HG03432 (cell line): ENCODE measurements around the gene SEZ6L2.
"Not testable (repeated sequence)": the region's sequence is repeated elsewhere in the genome, so short reads cannot be mapped to it uniquely, and the experiment has no call there.

ENCODE experiments used
- ATAC-seq: cut with Tn5 transposase; IDR thresholded peaks from one replicate; pipeline ENCODE4 v1.9.1; 2021; ENCODE audit warnings: mild to moderate bottlenecking, moderate library complexity; ENCODE audit not compliant: unreplicated experiment

The SEZ6L2 gene

DNA sequence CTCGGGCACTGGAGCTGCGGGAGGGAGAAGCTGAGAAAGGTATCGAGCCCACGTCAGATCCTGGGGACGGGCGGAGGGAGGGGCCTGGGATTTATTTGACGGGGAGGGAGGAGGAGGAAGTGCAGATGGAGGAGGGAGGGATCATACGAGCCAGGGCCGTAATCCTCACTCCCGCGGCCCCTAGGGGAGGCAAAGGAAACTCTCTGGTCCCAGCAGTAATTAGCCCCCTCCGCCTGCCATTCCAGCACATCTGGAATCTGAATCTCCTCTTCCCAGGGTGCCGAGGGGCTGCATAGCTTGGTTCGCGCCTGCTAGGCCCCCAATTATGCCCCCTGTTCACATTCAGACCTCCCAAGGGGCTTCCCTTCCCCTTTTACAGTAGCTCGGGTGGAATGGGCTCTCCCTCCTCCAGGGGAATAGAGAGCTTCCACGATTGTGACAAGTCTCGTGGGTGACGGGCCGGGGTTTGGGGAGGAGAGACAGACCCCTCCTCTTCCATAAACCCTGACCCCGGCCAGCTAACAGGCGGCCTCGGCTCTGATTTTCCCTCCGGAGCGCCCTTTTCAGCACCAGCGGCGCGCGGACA lies at the start of gene SEZ6L2:
Gene SEZ6L2, minus strand, starts transcription at position 35 of the 586 bp plus-strand sequence. CDS start 531 bp downstream, outside the sequence.
- no peak for ATAC-seq

DNA sequence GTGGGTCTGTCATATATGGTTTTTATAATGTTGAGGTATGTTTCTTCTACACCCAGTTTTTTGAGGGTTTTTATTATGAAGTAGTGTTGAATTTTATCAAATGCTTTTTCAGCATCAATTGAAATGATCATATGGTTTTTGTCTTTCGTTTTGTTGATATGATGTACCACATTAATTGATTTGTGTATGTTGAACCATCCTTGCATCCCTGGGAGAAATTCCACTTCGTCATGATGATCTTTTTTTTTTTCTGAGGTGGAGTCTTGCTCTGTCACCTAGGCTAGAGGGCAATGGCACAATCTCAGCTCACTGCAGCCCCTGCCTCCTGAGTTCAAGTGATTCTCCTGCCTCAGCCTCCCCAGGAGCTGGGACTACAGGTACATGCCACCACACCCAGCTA lies 48.5 kb upstream of the SEZ6L2 start:
- ATAC-seq: no peak

DNA sequence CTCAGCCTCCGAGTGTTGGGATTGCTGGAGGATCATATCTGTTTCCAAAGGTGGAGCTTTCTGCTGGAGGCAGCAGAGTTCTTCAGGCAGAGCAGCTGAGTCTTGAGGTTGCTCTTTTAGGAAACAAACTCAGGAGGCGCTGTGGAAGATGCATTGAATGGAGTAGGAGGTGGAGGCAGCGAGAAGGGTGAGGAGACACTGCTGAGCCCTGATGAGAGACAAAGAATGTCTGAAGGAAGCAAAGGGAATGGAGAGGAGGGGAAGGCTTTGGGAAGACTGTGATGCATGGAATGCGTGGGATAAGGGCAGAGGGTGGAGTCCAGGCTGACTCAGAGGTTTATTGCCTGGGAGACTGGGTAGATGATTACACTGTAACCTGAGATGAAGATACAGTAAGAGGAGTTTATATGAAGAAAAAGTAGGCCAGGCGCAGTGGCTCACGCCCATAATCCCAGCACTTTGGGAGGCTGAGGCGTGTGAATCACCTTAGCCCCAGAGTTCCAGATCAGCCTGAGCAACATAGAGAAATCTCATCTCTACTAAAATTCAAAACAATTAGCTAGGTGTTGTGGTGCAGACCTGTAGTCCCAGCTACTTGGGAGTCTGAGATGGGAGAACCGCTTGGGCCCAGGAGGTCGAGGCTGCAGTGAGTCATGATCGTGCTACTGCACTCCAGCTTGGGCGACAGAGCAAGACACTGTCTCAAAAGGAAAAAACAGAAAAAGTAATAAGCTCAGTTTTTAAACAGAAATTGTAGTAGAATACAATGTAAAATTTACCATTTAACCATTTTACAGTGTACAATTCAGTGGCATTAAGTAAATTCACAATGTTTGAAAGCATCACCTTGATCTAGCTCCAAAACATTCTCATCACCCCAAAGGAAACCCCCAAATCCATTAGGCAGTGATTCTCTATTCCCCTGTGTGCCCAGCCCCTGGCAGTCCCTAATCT lies 44.8 kb upstream of the SEZ6L2 start:
- no peak for ATAC-seq

DNA sequence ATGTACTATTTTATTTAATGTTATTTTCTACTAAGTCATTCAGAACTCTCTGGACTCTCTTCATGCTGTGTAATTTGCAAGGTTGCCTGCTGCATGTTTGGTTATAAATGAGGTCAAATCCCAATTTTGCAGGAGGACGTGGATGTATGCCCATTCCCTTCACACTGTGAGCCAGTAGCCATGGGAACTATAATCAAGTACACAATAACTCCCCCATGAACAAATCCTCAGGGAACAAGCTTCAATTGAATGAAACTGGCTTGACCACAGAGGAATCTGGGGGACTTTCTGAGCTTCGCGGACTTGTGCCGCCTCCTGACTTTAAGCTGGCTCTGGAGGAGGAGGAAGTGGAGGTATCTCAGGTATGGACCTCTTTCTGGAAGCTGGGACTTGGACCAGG lies 41.3 kb upstream of the SEZ6L2 start:
- ATAC-seq: no peak

DNA sequence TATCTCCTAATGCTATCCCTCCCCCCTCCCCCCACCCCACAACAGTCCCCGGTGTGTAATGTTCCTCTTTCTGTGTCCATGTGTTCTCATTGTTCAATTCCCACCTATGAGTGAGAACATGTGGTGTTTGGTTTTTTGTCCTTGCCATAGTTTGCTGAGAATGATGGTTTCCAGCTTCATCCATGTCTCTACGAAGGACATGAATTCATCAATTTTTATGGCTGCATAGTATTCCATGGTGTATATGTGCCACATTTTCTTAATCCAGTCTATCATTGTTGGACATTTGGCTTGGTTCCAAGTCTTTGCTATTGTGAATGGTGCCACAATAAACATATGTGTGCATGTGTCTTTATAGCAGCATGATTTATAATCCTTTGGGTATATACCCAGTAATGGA lies 32.4 kb upstream of the SEZ6L2 start:
- ATAC-seq: not testable (repeated sequence)

DNA sequence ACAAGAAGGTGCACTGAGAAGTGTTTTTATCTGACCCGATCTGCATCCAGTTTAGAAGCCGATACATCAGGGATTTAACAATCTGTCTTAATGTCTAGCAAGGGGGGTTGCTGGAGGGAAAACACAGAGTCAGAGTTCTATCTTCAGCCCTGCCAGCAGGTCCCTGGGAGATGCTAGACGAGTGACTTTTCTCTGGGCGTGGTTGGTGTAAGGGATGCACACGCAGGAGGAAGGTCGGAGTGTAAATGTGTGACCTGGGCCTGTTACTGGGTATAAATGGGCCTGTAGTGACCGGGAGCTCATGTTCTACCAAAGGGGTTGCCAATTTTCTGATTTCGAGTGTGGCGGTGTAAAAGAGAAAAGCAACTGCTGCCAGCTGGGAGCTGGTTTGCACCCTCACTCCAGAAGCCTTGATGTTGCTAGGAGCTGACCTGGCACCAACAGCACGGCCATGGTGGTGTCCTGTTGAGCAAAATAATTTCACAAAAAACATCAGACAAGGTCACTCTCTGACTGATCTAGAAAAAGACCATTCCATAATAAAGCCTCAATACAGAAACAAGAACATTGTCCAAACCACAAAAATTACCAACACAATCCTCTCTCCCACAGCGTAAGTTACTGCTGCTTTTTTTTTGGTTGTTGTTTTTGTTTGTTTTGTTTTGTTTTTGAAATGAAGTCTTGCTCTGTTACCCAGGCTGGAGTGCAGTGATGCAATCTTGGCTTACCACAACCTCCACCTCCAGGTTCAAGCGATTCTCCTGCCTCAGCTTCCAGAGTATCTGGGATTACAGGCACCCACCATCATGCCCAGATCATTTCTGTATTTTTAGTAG lies 27.9 kb upstream of the SEZ6L2 start:
- ATAC-seq: no peak

DNA sequence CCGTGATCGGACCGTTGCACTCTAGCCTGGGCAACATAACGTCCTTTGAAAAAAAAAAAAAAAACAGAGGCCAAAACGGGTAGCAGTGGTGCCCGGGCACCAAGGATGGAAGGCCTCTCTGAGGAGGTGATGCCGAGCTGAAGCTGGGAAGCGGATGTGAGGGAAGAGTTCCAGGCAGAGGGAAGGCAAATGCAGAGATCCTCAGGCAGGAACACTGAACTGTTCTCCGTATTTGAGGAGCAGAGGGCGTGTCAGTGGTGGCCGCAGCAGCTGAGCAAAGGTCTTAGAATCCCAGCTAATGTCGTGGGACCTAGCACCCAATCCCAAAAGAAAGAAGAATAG lies 27.3 kb upstream of the SEZ6L2 start:
- no peak for ATAC-seq

DNA sequence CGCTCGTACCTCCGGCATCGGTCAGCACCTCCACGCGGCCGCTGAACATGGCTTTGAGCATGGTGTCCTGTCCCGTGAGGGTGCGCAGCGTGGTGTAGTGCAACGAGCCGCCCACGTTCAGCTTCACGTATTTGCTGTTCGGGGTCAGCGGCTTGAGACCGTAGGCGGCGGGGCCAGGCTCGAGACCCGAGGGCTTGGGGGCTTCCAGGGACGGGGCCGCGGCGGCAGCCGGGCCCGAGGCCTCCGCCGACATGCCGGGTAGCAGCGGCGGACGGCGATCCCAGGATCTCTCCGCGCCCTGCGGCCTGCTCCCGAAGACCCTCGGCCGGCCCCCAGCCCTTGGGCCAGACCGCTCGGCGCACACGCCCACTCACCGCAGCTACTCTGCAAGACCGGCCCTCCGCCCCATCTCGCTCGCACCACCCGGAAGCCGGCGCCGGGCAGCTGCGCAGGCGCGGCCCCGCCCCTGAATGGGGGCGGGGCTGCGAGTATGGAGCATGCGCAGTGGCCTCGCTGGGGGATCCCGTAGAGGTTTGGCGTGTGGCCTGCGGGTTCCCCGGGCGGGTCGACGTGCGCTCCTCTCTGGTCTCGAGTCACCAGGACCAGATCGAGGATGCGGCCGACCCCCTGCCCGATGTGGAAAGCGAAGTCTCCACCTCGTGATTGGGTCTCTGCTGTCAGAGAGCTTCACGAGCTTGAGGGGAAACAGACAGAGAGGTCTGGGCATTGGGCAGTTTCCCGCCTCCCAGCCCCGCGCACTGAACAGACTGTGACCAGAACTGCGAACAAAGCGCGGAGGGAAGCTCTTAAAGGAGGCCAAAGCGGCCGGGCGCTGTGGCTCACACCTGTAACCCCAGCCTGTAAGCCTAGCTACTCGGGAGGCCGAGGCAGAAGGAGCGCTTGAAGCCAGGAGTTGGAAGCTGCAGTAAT lies 26.7 kb upstream of the SEZ6L2 start, which contains the start of gene KCTD13:
Gene KCTD13, minus strand, starts transcription at position 446 of the 930 bp plus-strand sequence. Its CDS starts 193 bp downstream, at position 253.
- peak; percentile 90 for ATAC-seq

DNA sequence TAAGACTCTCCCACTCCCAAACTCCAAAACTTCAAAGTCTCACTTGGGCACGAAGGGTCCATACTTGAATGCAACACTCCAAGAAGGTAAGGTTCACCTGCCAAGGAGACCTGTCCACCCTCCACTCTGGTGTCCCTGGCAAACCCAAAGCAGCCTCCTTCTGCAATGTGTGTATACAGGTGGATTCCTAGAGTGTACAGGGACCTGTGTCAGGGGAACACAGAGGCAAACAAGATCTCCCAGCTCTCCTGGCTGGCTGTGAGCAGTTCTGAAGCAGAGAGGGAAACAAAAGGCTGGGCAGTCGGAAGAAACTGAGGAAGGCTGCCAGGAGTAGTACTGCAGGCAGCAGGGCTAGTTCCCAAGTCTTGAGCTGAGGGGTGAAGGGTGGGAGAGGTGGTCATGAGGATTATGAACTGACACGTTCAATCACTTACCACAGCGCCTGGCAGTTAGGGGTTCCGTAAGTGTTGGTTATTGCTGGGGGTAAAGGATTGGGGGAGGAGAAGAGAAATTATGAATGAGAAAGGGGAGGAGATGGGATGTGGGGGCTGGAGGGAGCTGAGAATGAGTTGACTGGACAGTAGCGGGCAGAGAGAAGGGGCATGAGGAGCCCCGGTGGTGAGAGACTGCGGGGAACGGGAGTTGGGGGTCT lies 25.9 kb upstream of the SEZ6L2 start:
- no peak for ATAC-seq

DNA sequence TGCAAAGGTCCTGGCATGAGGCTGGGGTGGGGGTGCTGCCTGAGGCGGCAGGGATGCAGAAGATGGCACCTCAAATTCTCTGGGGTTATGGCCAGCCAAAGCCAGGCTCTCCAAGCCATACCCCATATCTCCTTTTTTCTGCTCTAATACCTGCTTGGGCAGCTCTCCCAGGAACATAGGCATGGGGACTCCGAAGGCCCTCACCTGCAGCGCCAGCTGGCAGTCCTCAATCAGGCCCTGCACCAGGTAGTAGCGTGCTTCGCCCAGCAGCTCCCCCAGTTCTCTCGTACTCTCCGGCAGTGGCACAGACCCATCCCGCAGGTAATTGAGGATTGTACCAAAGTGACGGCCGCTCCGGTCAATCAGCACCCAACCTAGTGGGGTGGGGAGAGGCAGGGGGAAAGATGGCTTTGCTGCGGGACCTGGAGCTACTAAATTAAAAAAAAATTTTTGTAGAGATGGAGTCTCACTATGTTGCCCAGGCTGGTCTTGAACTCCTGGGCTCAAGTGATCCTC lies 23.7 kb upstream of the SEZ6L2 start:
- no peak for ATAC-seq

DNA sequence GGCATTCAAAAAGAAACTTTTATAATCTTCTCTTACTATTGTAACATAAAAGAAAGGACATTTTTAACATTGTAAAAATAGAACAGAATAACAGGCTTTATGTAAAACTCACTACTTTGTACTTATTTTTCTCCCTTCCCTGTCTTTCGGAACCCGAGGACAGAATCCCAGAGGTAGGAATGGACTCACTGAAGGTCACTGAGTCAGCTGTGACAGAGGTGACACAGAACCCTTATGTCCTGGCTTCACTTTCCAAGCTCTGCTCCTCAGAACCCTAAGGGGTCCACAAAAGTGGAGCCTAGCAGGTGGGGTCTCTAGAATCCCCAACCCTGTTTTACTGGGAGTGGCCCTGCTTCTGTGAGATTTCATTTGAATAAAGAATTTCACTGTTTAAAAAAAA lies 23.0 kb upstream of the SEZ6L2 start:
- ATAC-seq: no peak

DNA sequence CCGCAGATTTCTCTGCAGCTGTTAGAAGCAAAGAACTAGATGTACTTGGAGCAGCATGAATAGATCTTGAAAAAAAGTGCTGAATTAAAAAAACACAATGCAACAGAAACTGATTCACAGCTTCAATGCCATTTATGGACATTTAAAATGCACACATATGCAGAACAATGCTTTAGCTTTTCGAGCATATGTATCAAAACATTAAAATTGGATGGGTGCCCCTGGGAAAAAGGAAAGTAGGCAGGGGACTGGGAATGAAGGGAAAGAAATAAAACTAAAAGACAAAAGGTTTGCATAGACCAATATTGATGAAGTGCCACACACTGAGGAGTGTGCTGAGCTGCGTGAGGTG lies 21.7 kb upstream of the SEZ6L2 start:
- ATAC-seq: no peak

DNA sequence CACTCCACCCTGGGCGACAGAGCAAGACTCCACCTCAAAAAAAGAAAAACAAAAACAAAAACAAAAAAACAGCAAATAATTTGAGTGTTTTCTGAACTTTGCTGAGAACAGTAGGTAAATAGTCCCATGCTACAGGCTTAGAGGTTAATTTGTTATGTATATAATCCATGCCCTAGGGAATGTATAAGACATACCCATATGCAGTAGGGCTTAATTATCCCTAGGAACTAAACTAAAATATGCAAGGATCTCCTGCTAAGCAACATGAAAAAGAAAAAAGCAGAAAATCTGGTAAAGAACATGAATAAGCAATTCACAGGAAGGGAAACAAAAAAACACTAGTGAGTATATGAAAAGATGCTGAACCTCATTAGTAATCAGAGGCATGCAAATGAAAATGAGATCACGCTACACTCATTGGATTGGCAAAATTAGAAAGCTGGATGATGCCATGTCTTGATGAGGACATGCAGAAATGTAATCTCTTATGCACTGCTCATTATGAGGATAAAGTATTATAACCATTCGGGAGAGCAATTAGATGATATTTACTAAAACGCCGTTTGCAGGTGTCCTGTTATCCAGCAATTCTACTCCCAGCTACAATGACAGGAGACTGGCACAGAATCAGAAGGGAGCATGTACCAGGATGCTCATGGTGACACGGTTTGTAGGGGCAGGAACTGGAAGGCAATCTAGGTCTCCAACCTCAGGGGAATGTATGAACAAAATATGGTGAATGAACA lies 21.1 kb upstream of the SEZ6L2 start:
- ATAC-seq: no peak

DNA sequence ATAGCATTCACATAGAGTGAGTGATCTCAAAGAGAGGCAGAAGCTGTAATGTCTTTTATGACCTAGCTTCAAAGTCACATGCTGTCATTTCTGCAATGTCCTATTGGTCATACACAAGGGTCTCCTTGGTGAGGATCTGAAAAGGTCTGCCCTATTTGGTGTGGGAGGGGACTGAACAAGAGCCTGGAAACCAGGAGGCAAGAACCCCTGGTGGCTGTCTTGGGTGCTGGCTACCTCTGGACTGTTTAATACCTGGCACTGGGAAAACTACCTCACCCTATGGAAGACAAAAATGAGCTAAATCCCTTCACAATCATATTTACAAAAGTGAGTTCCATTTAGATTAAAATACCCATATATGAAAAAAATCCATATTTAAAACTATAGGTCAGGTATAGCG lies 17.6 kb upstream of the SEZ6L2 start:
- ATAC-seq: no peak

DNA sequence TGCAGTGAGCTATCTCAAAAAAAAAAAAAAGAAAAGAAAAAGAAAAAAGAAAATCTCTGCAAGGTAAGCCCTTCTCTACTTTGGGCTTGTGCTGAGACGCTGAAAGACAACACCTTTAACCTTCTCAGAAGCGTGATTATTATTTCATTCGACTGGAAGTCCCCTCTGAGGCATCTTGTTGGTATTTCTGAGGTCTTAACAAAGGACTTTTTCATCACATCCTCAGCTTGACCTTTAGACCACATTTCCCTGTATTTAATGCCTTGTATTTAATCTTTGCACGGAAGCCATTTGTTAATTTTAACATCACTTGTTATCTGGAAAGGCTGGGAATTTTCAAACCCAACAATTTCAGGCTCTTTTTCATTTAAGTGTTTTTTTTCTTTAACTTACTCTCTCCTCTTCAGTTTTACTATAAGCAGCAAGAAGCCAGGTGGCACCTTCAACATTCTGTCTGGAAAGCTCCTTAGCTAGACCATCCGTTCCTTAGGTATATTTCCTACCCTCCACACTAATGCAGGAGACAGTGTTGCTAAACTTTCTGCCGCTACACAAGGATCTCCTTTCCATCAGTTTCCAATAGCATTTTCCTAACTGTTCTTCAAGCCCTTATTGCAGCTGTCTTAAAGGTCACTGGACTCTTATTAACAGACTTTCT lies 16.4 kb upstream of the SEZ6L2 start:
- ATAC-seq: no peak

DNA sequence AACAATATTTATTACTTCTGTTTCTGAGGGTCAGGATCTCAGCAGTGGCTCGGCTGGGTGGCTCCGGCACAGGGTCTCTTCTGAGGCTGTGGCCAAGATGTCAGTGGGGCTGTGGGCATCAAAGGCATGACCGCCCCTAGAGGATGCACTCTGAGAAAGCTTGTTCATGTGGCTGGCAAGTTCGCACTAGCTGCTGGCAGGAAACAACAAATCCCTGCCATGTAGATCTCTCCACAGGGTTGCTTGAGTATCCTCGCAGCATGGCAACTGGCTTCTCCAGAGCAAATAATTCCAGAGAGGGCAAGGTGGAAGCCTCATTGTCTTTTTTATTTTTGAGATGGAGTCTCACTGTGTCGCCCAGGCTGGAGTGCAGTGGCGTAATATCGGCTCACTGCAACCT lies 14.2 kb upstream of the SEZ6L2 start:
- no peak for ATAC-seq

DNA sequence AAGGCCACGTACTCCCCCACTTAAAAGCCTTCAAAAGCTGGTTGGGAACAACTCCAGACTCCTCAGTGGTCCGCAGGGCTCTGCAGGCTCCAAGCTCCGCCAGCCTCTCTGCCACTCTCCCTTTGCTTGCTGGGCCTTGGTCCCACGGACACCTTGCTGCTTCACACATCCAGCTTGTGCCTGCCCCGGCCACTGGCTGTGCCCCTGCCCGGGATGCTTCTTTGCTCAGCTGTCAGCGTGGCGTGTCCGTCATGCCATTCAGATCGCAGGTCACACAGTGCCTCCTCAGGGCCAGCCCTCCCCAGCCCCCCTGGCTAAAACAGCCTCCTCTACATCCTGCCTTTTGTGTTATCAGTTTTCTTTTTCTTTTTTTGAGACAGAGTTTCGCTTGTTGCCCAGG lies 12.7 kb upstream of the SEZ6L2 start:
- no peak for ATAC-seq

DNA sequence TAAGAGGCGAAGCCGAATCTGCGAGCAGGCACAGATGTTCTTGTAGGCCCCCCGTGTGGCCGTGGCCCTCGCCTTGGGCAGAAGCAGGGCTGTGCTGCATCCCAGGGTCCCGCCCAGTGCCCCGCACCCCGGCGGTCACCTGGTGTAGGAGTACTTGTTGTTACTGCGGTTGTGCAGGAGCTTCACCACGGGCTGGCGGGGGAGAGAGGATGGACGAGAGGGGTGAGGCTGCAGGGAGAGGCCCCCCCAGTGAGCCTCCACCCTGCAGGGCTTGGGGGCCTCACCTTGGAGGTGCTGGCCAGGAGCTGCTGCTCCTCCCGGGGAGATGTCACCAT lies 12.3 kb upstream of the SEZ6L2 start:
- ATAC-seq: no peak
